SU-DHL-6 (cell line): ENCODE measurements around the gene SLC9A7.

Experiments used
- H2AFZ ChIP-seq: fragments of 200-600 bp; sonication (generic); 2 replicates; pipeline ENCODE4 v1.6.1; 2014; ENCODE audit warnings: low read depth, mild to moderate bottlenecking, moderate library complexity, mixed read lengths, antibody characterized with exemption, low read length; ENCODE audit not compliant: severe bottlenecking
- H3F3A ChIP-seq: fragments of 200-600 bp; shearing (Covaris generic); 2 replicates; pipeline ENCODE4 v1.6.0; 2016; ENCODE audit warnings: antibody characterized with exemption, mild to moderate bottlenecking; ENCODE audit not compliant: insufficient read depth
- H3K27ac ChIP-seq: fragments of 200-600 bp; sonication (generic); 2 replicates; pipeline ENCODE4 v1.5.1; 2016; ENCODE audit warnings: low read depth, mild to moderate bottlenecking, low read length, moderate library complexity, mixed read lengths
- H3K27me3 ChIP-seq: fragments of 200-600 bp; sonication (generic), shearing (Covaris generic); 2 replicates; pipeline ENCODE4 v1.6.0; 2014; ENCODE audit warnings: mild to moderate bottlenecking, low read length
- H3K36me3 ChIP-seq: fragments of 200-600 bp; sonication (generic); 2 replicates; pipeline ENCODE4 v1.6.1; 2014; ENCODE audit warnings: mild to moderate bottlenecking, low read length, mixed read lengths
- H3K4me2 ChIP-seq: fragments of 300-600, 200-600 bp; shearing (Covaris generic), sonication (generic); 2 replicates; pipeline ENCODE4 v1.6.0; 2014; ENCODE audit warnings: low read length, low read depth, mild to moderate bottlenecking; ENCODE audit not compliant: poor library complexity, severe bottlenecking
- H3K4me3 ChIP-seq: fragments of 200-600 bp; sonication (generic); 2 replicates; pipeline ENCODE4 v1.5.1; 2014; ENCODE audit warnings: antibody characterized with exemption, low read length, mild to moderate bottlenecking, mixed read lengths; ENCODE audit not compliant: insufficient read depth, poor library complexity, severe bottlenecking
- H3K79me2 ChIP-seq: fragments of 200-600 bp; sonication (generic); 2 replicates; pipeline ENCODE4 v1.6.1; 2014; ENCODE audit warnings: mild to moderate bottlenecking, low read length, moderate library complexity; ENCODE audit not compliant: insufficient read depth
- H3K9ac ChIP-seq: fragments of 200-600 bp; sonication (generic); 2 replicates; pipeline ENCODE4 v1.7.0; 2014; ENCODE audit warnings: mild to moderate bottlenecking, low read length
- H3K9me2 ChIP-seq: fragments of 200-600 bp; sonication (generic); replicated peaks from 2 replicates; pipeline ENCODE4 v1.6.1; 2014; ENCODE audit warnings: low read length; ENCODE audit not compliant: insufficient read depth
- H3K9me3 ChIP-seq: fragments of 200-600 bp; sonication (generic); 2 replicates; pipeline ENCODE4 v1.6.1; 2014; ENCODE audit warnings: low read length, mixed read lengths; ENCODE audit not compliant: insufficient read depth
- H4K20me1 ChIP-seq: fragments of 200-600 bp; sonication (generic); 2 replicates; pipeline ENCODE4 v1.6.1; 2014; ENCODE audit warnings: low read depth, mild to moderate bottlenecking, antibody characterized with exemption, low read length, moderate library complexity, mixed read lengths
- CTCF ChIP-seq: fragments of 200-600 bp; sonication (generic); IDR thresholded peaks from one replicate; pipeline ENCODE4 v1.5.1; 2017; ENCODE audit warnings: antibody characterized with exemption, mild to moderate bottlenecking, low read length, moderate library complexity; ENCODE audit not compliant: insufficient read depth, poor library complexity, severe bottlenecking
- EZH2phosphoT487 ChIP-seq: fragments of 200-600 bp; sonication (generic), shearing (Covaris generic); conservative IDR thresholded peaks from 2 replicates; pipeline ENCODE4 v1.6.1; 2018; ENCODE audit warnings: mild to moderate bottlenecking, antibody characterized with exemption, low read length, moderate library complexity, mixed read lengths

The SLC9A7 gene

DNA sequence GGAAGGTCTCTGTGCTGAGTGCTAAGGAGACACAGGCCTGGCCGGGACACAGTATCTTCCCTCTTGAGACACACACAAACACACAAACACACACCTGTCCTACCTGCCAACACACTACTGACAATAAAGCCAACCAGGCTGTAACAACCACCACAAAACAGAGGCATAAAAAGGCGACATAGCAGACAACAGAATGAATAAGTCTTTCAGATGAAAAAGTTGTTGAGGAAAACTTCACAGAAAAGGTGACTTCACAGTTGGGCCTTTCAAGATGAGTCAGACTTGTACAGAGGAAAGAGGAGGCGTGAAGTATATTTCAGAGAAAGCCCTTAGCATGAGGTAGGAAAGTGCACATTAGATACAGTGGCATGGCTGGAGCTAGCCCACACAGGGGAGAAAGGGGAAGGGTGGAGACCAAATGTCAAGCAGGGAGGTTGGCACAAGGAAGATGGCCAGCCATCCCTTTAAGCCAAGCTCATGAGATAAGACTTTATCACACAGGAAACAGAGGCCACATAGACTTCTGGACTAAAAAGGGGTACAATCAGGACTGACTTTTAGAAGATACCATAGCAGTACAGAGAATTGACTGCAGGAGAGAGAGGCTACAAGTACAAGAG is 54.0 kb downstream of the SLC9A7 start:
- no peaks in the 10 kb centered on the region for H4K20me1 ChIP-seq
- no peaks in the 10 kb centered on the region for H3K36me3 ChIP-seq
- no peaks in the 10 kb centered on the region for H3K9me2 ChIP-seq
- peak overlapping the region; percentile 30 for H3K4me2 ChIP-seq
- no peak for TF ChIP-seq EZH2phosphoT487
- TF ChIP-seq CTCF = no peak
- H3K27ac ChIP-seq = peak overlapping the region; percentile 43; the same call in 1 of the 2 replicates
- H3K4me3 ChIP-seq = no peak overlapping the region
- peaks cover 96% of the 10 kb centered on the region for H3K79me2 ChIP-seq
- H3F3A ChIP-seq = no peaks in the 10 kb centered on the region; the same call in 1 of the 2 replicates
- H3K9me3 ChIP-seq = no peaks in the 10 kb centered on the region
- H3K27me3 ChIP-seq = no peaks in the 10 kb centered on the region
- H2AFZ ChIP-seq = no peak overlapping the region
- H3K9ac ChIP-seq = 0 out of 2 replicates have a peak overlapping the region, but pooled peaks have one; percentile 5

DNA sequence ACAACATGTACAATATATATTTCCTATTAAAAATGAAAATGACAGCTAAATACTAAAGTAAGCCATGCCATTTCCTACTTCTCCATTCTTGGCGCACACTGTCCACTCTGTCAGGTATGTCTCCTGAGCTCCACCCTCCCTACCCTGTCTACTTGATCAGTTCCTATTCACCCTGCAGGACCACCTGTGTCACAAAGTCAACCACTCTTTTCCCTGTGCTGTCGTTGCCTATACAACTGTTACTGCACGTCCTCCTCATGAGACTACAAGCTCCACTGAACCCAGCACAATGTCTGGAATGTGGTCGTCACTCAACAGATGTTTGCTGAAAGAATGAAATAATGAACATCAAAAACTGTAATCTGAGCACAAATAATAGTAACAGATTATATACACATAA is 54.9 kb downstream of the SLC9A7 start:
- no peak for TF ChIP-seq CTCF
- TF ChIP-seq EZH2phosphoT487 = no peak
- H3K4me3 ChIP-seq = no peak overlapping the region
- H3K79me2 ChIP-seq = peaks cover 96% of the 10 kb centered on the region

GRCh38 chrX:46698691-46699090 is 60.2 kb downstream of the SLC9A7 start:
- H3F3A ChIP-seq = no peaks in the 10 kb centered on the region; the same call in 1 of the 2 replicates
- TF ChIP-seq CTCF (no peak), EZH2phosphoT487 (no peak)
- H3K4me2 ChIP-seq = no peak overlapping the region
- H3K9me2 ChIP-seq = no peaks in the 10 kb centered on the region
- no peak overlapping the region for H3K27ac ChIP-seq
- no peak overlapping the region for H3K9ac ChIP-seq
- H2AFZ ChIP-seq = no peak overlapping the region
- peaks cover 83% of the 10 kb centered on the region for H3K79me2 ChIP-seq
- H3K9me3 ChIP-seq = no peaks in the 10 kb centered on the region
- H3K27me3 ChIP-seq = no peaks in the 10 kb centered on the region
- H4K20me1 ChIP-seq = no peaks in the 10 kb centered on the region
- no peak overlapping the region for H3K4me3 ChIP-seq
- H3K36me3 ChIP-seq = no peaks in the 10 kb centered on the region

More for the DNA sequence above, 54.9 kb downstream of the SLC9A7 start:
- no peaks in the 10 kb centered on the region for H3K9me3 ChIP-seq
- no peaks in the 10 kb centered on the region for H3K27me3 ChIP-seq
- no peaks in the 10 kb centered on the region for H3K36me3 ChIP-seq
- H2AFZ ChIP-seq = no peak overlapping the region
- H4K20me1 ChIP-seq = no peaks in the 10 kb centered on the region
- peak overlapping the region; percentile 43; the same call in 1 of the 2 replicates for H3K27ac ChIP-seq
- peak overlapping the region; percentile 30 for H3K4me2 ChIP-seq
- no peaks in the 10 kb centered on the region; the same call in 1 of the 2 replicates for H3F3A ChIP-seq
- no peaks in the 10 kb centered on the region for H3K9me2 ChIP-seq
- no peak overlapping the region for H3K9ac ChIP-seq
